GM23338 (cell line): Measurements from ENCODE around the gene NRP2. TPM values are rescaled to one million over a fixed set of nuclear protein-coding genes. Genes with fewer than 3 reads are reported as not detected.

ENCODE experiments used
- ATAC-seq: fragments of 200-7000 bp; cut with Tn5 transposase; 3 replicates; pipeline ENCODE4 v1.9.1; 2020
- DNase-seq: peaks from one replicate; pipeline ENCODE4 v3.0.0-alpha.2; 2015; ENCODE audit warnings: low spot score
- H2AFZ ChIP-seq: fragments of 200-600 bp; sonication (generic); 2 replicates; pipeline ENCODE4 v1.8.0; 2016; ENCODE audit warnings: antibody characterized with exemption, mild to moderate bottlenecking, moderate library complexity
- H3F3A ChIP-seq: fragments of 200-600 bp; sonication (generic); replicated peaks from 2 replicates; pipeline ENCODE4 v1.8.0; 2017; ENCODE audit warnings: antibody characterized with exemption, mixed run types, low read depth
- H3K27ac ChIP-seq: fragments of 200-600 bp; sonication (generic); 2 replicates; pipeline ENCODE4 v1.6.1; 2016; ENCODE audit warnings: low read depth
- H3K27me3 ChIP-seq: fragments of 200-600 bp; sonication (generic); 2 replicates; pipeline ENCODE4 v1.8.0; 2016; ENCODE audit warnings: mild to moderate bottlenecking, mixed run types, moderate library complexity; ENCODE audit not compliant: insufficient read depth
- H3K36me3 ChIP-seq: fragments of 200-600 bp; sonication (generic); 2 replicates; pipeline ENCODE4 v1.8.0; 2016; ENCODE audit warnings: mild to moderate bottlenecking; ENCODE audit not compliant: insufficient read depth
- H3K4me1 ChIP-seq: fragments of 200-600 bp; sonication (generic); 2 replicates; pipeline ENCODE4 v1.8.0; 2016; ENCODE audit warnings: mild to moderate bottlenecking, moderate library complexity; ENCODE audit not compliant: insufficient read depth
- H3K4me2 ChIP-seq: fragments of 200-600 bp; sonication (generic); 2 replicates; pipeline ENCODE4 v1.7.1; 2017; ENCODE audit warnings: mixed run types
- H3K4me3 ChIP-seq: fragments of 200-600 bp; sonication (generic); 2 replicates; pipeline ENCODE4 v1.6.1; 2016; ENCODE audit warnings: mixed run types
- H3K79me2 ChIP-seq: fragments of 200-600 bp; sonication (generic); replicated peaks from 2 replicates; pipeline ENCODE4 v1.8.0; 2017; ENCODE audit warnings: mild to moderate bottlenecking; ENCODE audit not compliant: insufficient read depth
- H3K9me2 ChIP-seq: fragments of 200-600 bp; sonication (generic); 2 replicates; pipeline ENCODE4 v1.8.0; 2017; ENCODE audit not compliant: insufficient read depth
- H4K20me1 ChIP-seq: fragments of 200-600 bp; sonication (generic); replicated peaks from 2 replicates; pipeline ENCODE4 v1.8.0; 2017; ENCODE audit warnings: mild to moderate bottlenecking; ENCODE audit not compliant: insufficient read depth
- H3K27ac Mint-ChIP-seq: 2 replicates; pipeline ENCODE4 v1.8.0; 2020; ENCODE audit warnings: inconsistent platforms, mild to moderate bottlenecking, moderate library complexity, mixed read lengths
- H3K27me3 Mint-ChIP-seq: 3 replicates; pipeline ENCODE4 v1.8.0; 2022; ENCODE audit warnings: low read depth, mild to moderate bottlenecking, moderate library complexity, mixed read lengths, inconsistent platforms; ENCODE audit not compliant: insufficient read depth, poor library complexity
- H3K36me3 Mint-ChIP-seq: 3 replicates; pipeline ENCODE4 v1.8.0; 2021; ENCODE audit warnings: low read depth, mild to moderate bottlenecking, inconsistent platforms, moderate library complexity, mixed read lengths
- H3K4me1 Mint-ChIP-seq: 3 replicates; pipeline ENCODE4 v1.8.0; 2020; ENCODE audit warnings: mild to moderate bottlenecking, inconsistent platforms, mixed read lengths
- H3K4me3 Mint-ChIP-seq: 3 replicates; pipeline ENCODE4 v1.8.0; 2021; ENCODE audit warnings: moderate library complexity, mild to moderate bottlenecking, inconsistent platforms, mixed read lengths
- H3K9me3 Mint-ChIP-seq: 3 replicates; pipeline ENCODE4 v1.8.0; 2020; ENCODE audit warnings: moderate library complexity, mild to moderate bottlenecking, inconsistent platforms, mixed read lengths
- CREB1 ChIP-seq: fragments of 250-450 bp; sonication (Bioruptor Pico); IDR thresholded peaks from 2 replicates; pipeline ENCODE4 v1.5.0; 2020; ENCODE audit warnings: low read depth, mild to moderate bottlenecking, moderate library complexity
- CTCF ChIP-seq, 2 experiments: fragments of 200-600 bp in 1 of 2; sonication (generic) in 1 of 2; conservative IDR thresholded peaks; 2 replicates each; pipeline versions ENCODE4 v1.5.1 to v1.6.1; 2016 to 2017; ENCODE audit warnings: antibody characterized with exemption in 2 of 2, low read depth in 2 of 2, mild to moderate bottlenecking in 2 of 2, moderate library complexity in 1 of 2
- ETS1 ChIP-seq: IDR thresholded peaks from 2 replicates; pipeline ENCODE4 v1.6.1; 2016; ENCODE audit warnings: antibody characterized with exemption
- EZH2 ChIP-seq: fragments of 200-600 bp; sonication (generic); IDR thresholded peaks from one replicate; pipeline ENCODE4 v1.8.0; 2017; ENCODE audit warnings: antibody characterized with exemption, mild to moderate bottlenecking, low read depth; ENCODE audit not compliant: unreplicated experiment
- EZH2phosphoT487 ChIP-seq: fragments of 200-600 bp; sonication (generic); IDR thresholded peaks from one replicate; pipeline ENCODE4 v1.8.1; 2018; ENCODE audit warnings: antibody characterized with exemption; ENCODE audit not compliant: unreplicated experiment
- JUNB ChIP-seq: IDR thresholded peaks from one replicate; pipeline ENCODE4 v1.6.1; 2016; ENCODE audit warnings: antibody characterized with exemption; ENCODE audit not compliant: unreplicated experiment
- POLR2AphosphoS5 ChIP-seq: IDR thresholded peaks from 2 replicates; pipeline ENCODE4 v1.6.1; 2016; ENCODE audit warnings: antibody characterized with exemption, low read depth
- REST ChIP-seq: IDR thresholded peaks from one replicate; pipeline ENCODE4 v1.6.1; 2018; ENCODE audit warnings: antibody characterized with exemption; ENCODE audit not compliant: unreplicated experiment
- STAT1 ChIP-seq: IDR thresholded peaks from one replicate; pipeline ENCODE4 v1.6.1; 2016; ENCODE audit warnings: antibody characterized with exemption; ENCODE audit not compliant: unreplicated experiment
- ZNF114 ChIP-seq: fragments of 250-450 bp; sonication (Bioruptor Pico); IDR thresholded peaks from 2 replicates; pipeline ENCODE4 v1.5.0; 2020; ENCODE audit warnings: mild to moderate bottlenecking, moderate library complexity
- ZNF331 ChIP-seq: fragments of 250-450 bp; sonication (Bioruptor Pico); IDR thresholded peaks from 2 replicates; pipeline ENCODE4 v1.5.0; 2020; ENCODE audit warnings: low read depth, mild to moderate bottlenecking, moderate library complexity
- polyA plus RNA-seq: library from polyadenylated mRNA; unstranded; fragments of >200 nt; fragmentation: Nextera tagmentation; extraction: Ambion mirVana; gene quantifications from 2 replicates; pipeline ENCODE4 v1.2.1, GENCODE V29; 2016
- total RNA-seq: library from RNA; depleted of rRNA; stranded (reverse); fragments of >200 nt; shearing (Covaris generic); gene quantifications from 2 replicates; pipeline ENCODE4 v1.2.3, GENCODE V29; 2014

NRP2 gene
- total and polyA plus RNA-seq, 2 experiments from 2014 or later = 18.4 to 22.0 TPM

- TF ChIP-seq JUNB (no peak), EZH2 (no peak), ZNF331 (CRISPR knock-in tag) (no peak), POLR2AphosphoS5 (no peak), REST (no peak), CTCF (conservative IDR thresholded peaks at IDR 0.05; ENCODE audit: low read depth in 2 of 2) (no peak), CREB1 (CRISPR knock-in tag) (no peak), ETS1 (no peak), STAT1 (no peak), EZH2phosphoT487 (no peak), ZNF114 (CRISPR knock-in tag) (no peak)
- peaks cover 27% of the 10 kb centered on the region; the same call in 2 of the 3 replicates for H3K36me3 Mint-ChIP-seq
- peak overlapping the region; percentile 26; the same call in 1 of the 3 replicates for H3K4me3 Mint-ChIP-seq
- Histone ChIP-seq H3K4me3 (no peak overlapping the region), H3K79me2 (no peaks in the 10 kb centered on the region), H3F3A (no peaks in the 10 kb centered on the region), H2AFZ (peak overlapping the region; percentile 70; the same call in 1 of the 2 replicates), H3K9me2 (peaks cover 13% of the 10 kb centered on the region; the same call in 1 of the 2 replicates), H3K27ac (no peak overlapping the region; the same call in none of the 2 replicates), H4K20me1 (no peaks in the 10 kb centered on the region), H3K27me3 (no peaks in the 10 kb centered on the region), H3K4me1 (peaks cover 21% of the 10 kb centered on the region), H3K4me2 (peak overlapping the region; percentile 49), H3K36me3 (peaks cover 10% of the 10 kb centered on the region; the same call in 1 of the 2 replicates)
- no peaks in the 10 kb centered on the region for H3K27me3 Mint-ChIP-seq
- ATAC-seq = peak; percentile 61
- H3K9me3 Mint-ChIP-seq = peaks cover 22% of the 10 kb centered on the region
- DNase-seq = peak; percentile 43
- H3K4me1 Mint-ChIP-seq = peaks cover 28% of the 10 kb centered on the region
- H3K27ac Mint-ChIP-seq = peak overlapping the region; percentile 83
These were observed 154.3 kb downstream of the NRP2 start for GRCh38 chr2:205836477-205837221.
